ENCODE measurements around the gene ZNF317. TPM values are rescaled to one million over a fixed set of nuclear protein-coding genes. Genes with fewer than 3 reads are reported as not detected.

Gene ZNF317
- total RNA-seq, 6 donors from 2014 or later: 15.9 to 39.8 (median 25.0) TPM

- no peaks in the 10 kb centered on the region for H3K9me3 ChIP-seq
- 57 to 64% methylated on average over 5 of the region's 5 CpGs for WGBS, 2 donors
- H3K27me3 ChIP-seq: no peaks in the 10 kb centered on the region
- TF ChIP-seq EP300 (IDR thresholded peaks at IDR 0.05) (no peak), POLR2AphosphoS5 (IDR thresholded peaks at IDR 0.05) (no peak), CTCF (IDR thresholded peaks at IDR 0.05) (no peak), POLR2A (IDR thresholded peaks at IDR 0.05) (no peak)
- no peak overlapping the region for H3K27ac ChIP-seq
- H3K4me3 ChIP-seq: no peak overlapping the region
- no peak for ATAC-seq (ENCODE audit: low FRiP score in 2 of 2)
- no peak for DNase-seq
- no peaks in the 10 kb centered on the region for H3K4me1 ChIP-seq
- H3K36me3 ChIP-seq: no peaks in the 10 kb centered on the region
These were observed 23.6 kb upstream of the ZNF317 start for GRCh38 chr19:9116547-9116946.

- TF ChIP-seq CTCF (IDR thresholded peaks at IDR 0.05) (no peak), POLR2A (IDR thresholded peaks at IDR 0.05) (no peak), POLR2AphosphoS5 (IDR thresholded peaks at IDR 0.05) (no peak), EP300 (IDR thresholded peaks at IDR 0.05) (no peak)
- DNase-seq: no peak
- no peaks in the 10 kb centered on the region for H3K9me3 ChIP-seq
- no peaks in the 10 kb centered on the region for H3K4me1 ChIP-seq
- H3K27me3 ChIP-seq: no peaks in the 10 kb centered on the region
- no peaks in the 10 kb centered on the region for H3K36me3 ChIP-seq
- H3K4me3 ChIP-seq: no peak within 1 kb of the TSS
- no peak for ATAC-seq (ENCODE audit: low FRiP score in 2 of 2)
- H3K27ac ChIP-seq: no peak within 1 kb of the TSS
- WGBS, 2 donors: 73% methylated on average over 1 of the region's 1 CpG; no CpG with 5 or more reads in 1 of the 2 donors
These were observed 13.2 kb upstream of the ZNF317 start, which contains the start of gene OR7G3 for GRCh38 chr19:9126900-9127405. OR7G3 (minus strand) TSS chr19:9126950; CDS start chr19:9126950, 0 bp downstream.

GRCh38 chr19:9128171-9128570 is 12.0 kb upstream of the ZNF317 start:
- ATAC-seq (ENCODE audit: low FRiP score in 2 of 2): no peak

GRCh38 chr19:9130965-9131364 is 9.2 kb upstream of the ZNF317 start:
- WGBS, 2 donors: 48 to 56% methylated on average over 1 of the region's 1 CpG
- no peaks in the 10 kb centered on the region for H3K4me1 ChIP-seq
- ATAC-seq (ENCODE audit: low FRiP score in 2 of 2) (no peak), DNase-seq (no peak)
- TF ChIP-seq EP300 (IDR thresholded peaks at IDR 0.05) (no peak), POLR2AphosphoS5 (IDR thresholded peaks at IDR 0.05) (no peak), CTCF (IDR thresholded peaks at IDR 0.05) (no peak), POLR2A (IDR thresholded peaks at IDR 0.05) (no peak)
- no peaks in the 10 kb centered on the region for H3K9me3 ChIP-seq
- H3K27me3 ChIP-seq: no peaks in the 10 kb centered on the region
- H3K27ac ChIP-seq: no peak overlapping the region
- no peak overlapping the region for H3K4me3 ChIP-seq
- no peaks in the 10 kb centered on the region for H3K36me3 ChIP-seq

More at GRCh38 chr19:9128171-9128570, 12.0 kb upstream of the ZNF317 start:
- Histone ChIP-seq H3K4me1 (no peaks in the 10 kb centered on the region), H3K9me3 (no peaks in the 10 kb centered on the region), H3K27ac (no peak overlapping the region), H3K27me3 (no peaks in the 10 kb centered on the region), H3K36me3 (no peaks in the 10 kb centered on the region), H3K4me3 (no peak overlapping the region)
- DNase-seq: no peak
- WGBS, 2 donors: 44 to 46% methylated on average over 3 of the region's 3 CpGs
- no peak for TF ChIP-seq EP300 (IDR thresholded peaks at IDR 0.05)
- TF ChIP-seq POLR2A (IDR thresholded peaks at IDR 0.05): no peak
- TF ChIP-seq POLR2AphosphoS5 (IDR thresholded peaks at IDR 0.05): no peak
- no peak for TF ChIP-seq CTCF (IDR thresholded peaks at IDR 0.05)

- DNase-seq (no peak), ATAC-seq (ENCODE audit: low FRiP score in 2 of 2) (no peak)
- TF ChIP-seq CTCF (IDR thresholded peaks at IDR 0.05) (no peak), POLR2AphosphoS5 (IDR thresholded peaks at IDR 0.05) (no peak), EP300 (IDR thresholded peaks at IDR 0.05) (no peak), POLR2A (IDR thresholded peaks at IDR 0.05) (no peak)
- no peaks in the 10 kb centered on the region for H3K36me3 ChIP-seq
- H3K27me3 ChIP-seq: no peaks in the 10 kb centered on the region
- H3K4me1 ChIP-seq: no peaks in the 10 kb centered on the region
- H3K4me3 ChIP-seq: no peak overlapping the region
- no peak overlapping the region for H3K27ac ChIP-seq
- H3K9me3 ChIP-seq: no peaks in the 10 kb centered on the region
- 51 to 52% methylated on average over 5 of the region's 5 CpGs for WGBS, 2 donors
These were observed 7.8 kb upstream of the ZNF317 start for GRCh38 chr19:9132422-9132821.
